ENCODE results near the gene CYP2C8.

DNA sequence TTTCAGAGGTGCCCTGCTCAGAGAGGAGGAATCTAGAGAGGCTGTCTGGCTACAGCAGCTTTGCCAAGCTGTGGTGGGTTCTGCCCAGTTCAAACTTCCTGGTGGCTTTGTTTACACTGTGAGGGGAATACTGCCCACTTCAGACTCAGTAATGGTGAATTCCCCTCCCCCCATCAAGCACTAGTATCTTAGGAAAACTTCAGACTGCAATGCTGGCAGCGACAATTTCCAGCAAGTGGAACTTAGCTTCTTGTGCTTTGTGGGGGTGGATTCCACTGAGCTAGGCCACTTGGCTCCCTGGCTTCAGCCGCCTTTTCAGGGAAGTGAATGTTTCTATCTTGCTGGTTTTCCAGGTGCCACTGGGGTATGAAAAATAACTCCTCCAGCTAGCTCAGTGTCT, 42.8 kb downstream of the CYP2C8 start:
- TF ChIP-seq, protein P1, sequence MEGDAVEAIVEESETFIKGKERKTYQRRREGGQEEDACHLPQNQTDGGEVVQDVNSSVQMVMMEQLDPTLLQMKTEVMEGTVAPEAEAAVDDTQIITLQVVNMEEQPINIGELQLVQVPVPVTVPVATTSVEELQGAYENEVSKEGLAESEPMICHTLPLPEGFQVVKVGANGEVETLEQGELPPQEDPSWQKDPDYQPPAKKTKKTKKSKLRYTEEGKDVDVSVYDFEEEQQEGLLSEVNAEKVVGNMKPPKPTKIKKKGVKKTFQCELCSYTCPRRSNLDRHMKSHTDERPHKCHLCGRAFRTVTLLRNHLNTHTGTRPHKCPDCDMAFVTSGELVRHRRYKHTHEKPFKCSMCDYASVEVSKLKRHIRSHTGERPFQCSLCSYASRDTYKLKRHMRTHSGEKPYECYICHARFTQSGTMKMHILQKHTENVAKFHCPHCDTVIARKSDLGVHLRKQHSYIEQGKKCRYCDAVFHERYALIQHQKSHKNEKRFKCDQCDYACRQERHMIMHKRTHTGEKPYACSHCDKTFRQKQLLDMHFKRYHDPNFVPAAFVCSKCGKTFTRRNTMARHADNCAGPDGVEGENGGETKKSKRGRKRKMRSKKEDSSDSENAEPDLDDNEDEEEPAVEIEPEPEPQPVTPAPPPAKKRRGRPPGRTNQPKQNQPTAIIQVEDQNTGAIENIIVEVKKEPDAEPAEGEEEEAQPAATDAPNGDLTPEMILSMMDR (conservative IDR thresholded peaks at IDR 0.05; ENCODE audit: low read depth, low read length) = no peak
- no peak for TF ChIP-seq ELK1 (IDR thresholded peaks at IDR 0.05; ENCODE audit: borderline replicate concordance, low read depth, low read length)
- no peak for TF ChIP-seq NFE2L2 (IDR thresholded peaks at IDR 0.05; ENCODE audit: low read depth, low read length)
- TF ChIP-seq POLR2A (IDR thresholded peaks at IDR 0.05; ENCODE audit: low read depth, low read length) = no peak
- TF ChIP-seq MAZ (IDR thresholded peaks at IDR 0.05; ENCODE audit: borderline replicate concordance, low read depth, low read length) = no peak

Data from IMR-90 (cell line).